Spleen (tissue), 11 donors: ENCODE measurements around the gene NIT2. TPM values are rescaled to one million over a fixed set of nuclear protein-coding genes. Genes with fewer than 3 reads are reported as not detected.
A peak's percentile ranks its signal among the peaks of the same experiment; 100 is the strongest.
"Not testable (repeated sequence)": the region's sequence is repeated elsewhere in the genome, so short reads cannot be mapped to it uniquely, and the experiment has no call there.

ENCODE experiments used
- DNase-seq: peaks from one replicate; pipeline ENCODE4 v3.0.0-alpha.2; 2020
- H3K27ac ChIP-seq, 8 donors: fragments of 200-600 bp; sonication (generic) in 7 of 8; 1 replicate in 4 of 8; 2 replicates in 4 of 8; pipeline versions ENCODE4 v1.5.0 to v1.8.0; 2016 to 2021; ENCODE audit warnings: inconsistent platforms in 4 of 8, mild to moderate bottlenecking in 4 of 8, moderate library complexity in 1 of 8
- H3K27me3 ChIP-seq, 7 donors: fragments of 200-600 bp; sonication (generic) in 6 of 7; replicated peaks in 1 of 7; 1 replicate in 4 of 7; 2 replicates in 3 of 7; pipeline versions ENCODE4 v1.5.0 to v1.8.0; 2016 to 2021; ENCODE audit warnings: inconsistent platforms in 3 of 7, mild to moderate bottlenecking in 1 of 7
- H3K36me3 ChIP-seq, 6 donors: fragments of 200-600 bp; sonication (generic) in 5 of 6; 1 replicate in 4 of 6; 2 replicates in 2 of 6; pipeline versions ENCODE4 v1.5.0 to v1.8.0; 2016 to 2021; ENCODE audit warnings: inconsistent platforms in 2 of 6
- H3K4me1 ChIP-seq, 6 donors: fragments of 200-600 bp; sonication (generic) in 5 of 6; 1 replicate in 3 of 6; 2 replicates in 3 of 6; pipeline versions ENCODE4 v1.5.0 to v1.8.0; 2016 to 2021; ENCODE audit warnings: inconsistent platforms in 3 of 6
- H3K4me3 ChIP-seq, 8 donors: fragments of 200-600 bp; sonication (generic) in 7 of 8; 1 replicate in 4 of 8; 2 replicates in 4 of 8; pipeline versions ENCODE4 v1.5.0 to v1.8.0; 2016 to 2021; ENCODE audit warnings: inconsistent platforms in 4 of 8, mild to moderate bottlenecking in 4 of 8, moderate library complexity in 2 of 8
- H3K9me3 ChIP-seq, 8 donors: fragments of 200-600 bp; sonication (generic) in 7 of 8; 1 replicate in 4 of 8; 2 replicates in 4 of 8; pipeline versions ENCODE4 v1.5.0 to v1.8.0; 2016 to 2021; ENCODE audit warnings: inconsistent platforms in 4 of 8
- CTCF ChIP-seq, 11 experiments: fragments of 200-600 bp in 7 of 11; fragments of 450-650 bp in 4 of 11; sonication (generic) in 4 of 11; IDR thresholded peaks in 8 of 11; conservative IDR thresholded peaks in 3 of 11; 1 replicate in 7 of 11; 2 replicates in 4 of 11; pipeline versions ENCODE4 v1.4.0 to v1.8.0; 2016 to 2021; ENCODE audit warnings: antibody characterized with exemption in 11 of 11, inconsistent platforms in 4 of 11, mild to moderate bottlenecking in 1 of 11
- POLR2A ChIP-seq, 3 donors: fragments of 450-650 bp; IDR thresholded peaks; one replicate each; pipeline ENCODE4 v1.5.1; 2017; ENCODE audit warnings: antibody characterized with exemption in 3 of 3, mild to moderate bottlenecking in 1 of 3
- POLR2AphosphoS5 ChIP-seq, 3 donors: sonication (generic); formaldehyde crosslinking; IDR thresholded peaks; one replicate each; pipeline ENCODE4 v1.5.1; 2017; ENCODE audit warnings: antibody characterized with exemption in 3 of 3
- WGBS, 5 donors: extraction: QIAGEN DNeasy Blood & Tissue Kit in 3 of 5; methylation state at CpG; one replicate each; pipeline versions ENCODE4 v1.1.5 to v1.1.7; 2013 to 2018; 5-methylcytosine and 5-hydroxymethylcytosine counted together
- intact Hi-C: fragments of 100-400 bp; cut with DNase I; formaldehyde crosslinking; loops from one replicate; pipeline ENCODE4 v1.15.0; 2023; ENCODE audit warnings: low total_unique reads
- polyA plus RNA-seq, 3 donors: library from polyadenylated mRNA; stranded (reverse); fragments of 200-250 nt; gene quantifications; one replicate each; pipeline ENCODE4 v1.2.1, GENCODE V29; 2013
- total RNA-seq, 7 donors: library from RNA; depleted of rRNA in 3 of 7; stranded (reverse); fragments of >200 nt in 3 of 7; fragmentation: NEBNext Ultra II Directional in 4 of 7; extraction: Animal tissue kit (Norgen Biotek cat#: 25700) in 4 of 7; gene quantifications; one replicate each; pipeline versions ENCODE4 v1.1.0 to v1.2.1, GENCODE V29; 2016 to 2021
- donor health status: healthy with polysubstance abuse.
- donor health status: DM: no; HTN: no; CAD: no; lungs with moderate emphysema.
- donor health status: DM: no; HTN: no; CAD: no.
- donor health status: Bipolar disorder and iron deficiency.
- donor health status: healthy.
- donor health status: DM: no; HTN: no; CAD: no.
- donor health status: DM: yes; HTN: yes; CAD: no.

The NIT2 gene
- total and polyA plus RNA-seq, 10 donors = 16.8 to 30.8 (median 24.7) TPM

- peak overlapping the region; percentile 54 to 95 (median 72) for H3K4me3 ChIP-seq
- no peak for DNase-seq
- 34 to 42% (median 39%) methylated on average over 14 of the region's 14 CpGs for WGBS, 5 donors
- no peaks in the 10 kb centered on the region for H3K27me3 ChIP-seq
- H3K27ac ChIP-seq = peak overlapping the region; percentile 50 to 91 (median 84)
- H3K36me3 ChIP-seq = peaks cover 0 to 4% (median under 1%) of the 10 kb centered on the region in 6 donors
- intact Hi-C loops = loop anchor here (5.0 kb wide), 1 partner anchor 72 kb away; the partner anchor contains the start of gene TBC1D23
- peaks cover 6 to 27% (median 20%) of the 10 kb centered on the region in 6 donors for H3K4me1 ChIP-seq
- no peak for TF ChIP-seq CTCF (IDR thresholded peaks at IDR 0.05 in 8 of 11, conservative IDR thresholded peaks at IDR 0.05 in 3 of 11)
- no peak for TF ChIP-seq POLR2AphosphoS5 (IDR thresholded peaks at IDR 0.05)
- TF ChIP-seq POLR2A (IDR thresholded peaks at IDR 0.05) = no peak
- no peaks in the 10 kb centered on the region for H3K9me3 ChIP-seq
Observed at GRCh38 chr3:100333970-100334487, 528 bp upstream of the NIT2 start.

DNA sequence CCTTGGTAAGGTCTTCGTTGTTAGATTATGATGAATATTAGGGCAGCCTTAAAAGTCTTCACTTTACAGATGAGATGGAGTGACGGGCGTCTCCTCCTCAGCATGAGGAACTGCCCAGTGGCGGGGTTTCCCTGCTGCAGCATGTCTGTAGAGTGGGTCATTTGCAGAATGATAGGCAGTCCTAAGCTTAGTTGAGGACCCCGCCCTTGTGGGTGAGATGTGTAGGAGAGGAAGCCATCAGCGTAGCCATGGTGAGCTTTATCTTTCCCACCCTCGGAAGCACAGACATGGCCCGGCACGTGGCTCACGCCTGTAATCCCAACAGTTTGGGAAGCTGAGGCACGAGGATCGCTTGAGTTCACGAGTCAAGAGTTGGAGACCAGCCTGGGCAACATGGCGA, 877 bp downstream of the NIT2 start:
- intact Hi-C loops = no loop called here
- DNase-seq = peak; percentile 83
- Histone ChIP-seq H3K4me1 (peaks cover 6 to 27% (median 20%) of the 10 kb centered on the region in 6 donors), H3K36me3 (peaks cover 0 to 18% (median 13%) of the 10 kb centered on the region in 6 donors), H3K27me3 (no peaks in the 10 kb centered on the region), H3K9me3 (no peaks in the 10 kb centered on the region), H3K4me3 (peak overlapping the region in 7 of 8 donors; percentile 60 to 95 (median 74)), H3K27ac (peak overlapping the region in 6 of 8 donors; percentile 69 to 91 (median 84))
- TF ChIP-seq POLR2AphosphoS5 (IDR thresholded peaks at IDR 0.05) (no peak), POLR2A (IDR thresholded peaks at IDR 0.05) (no peak), CTCF (IDR thresholded peaks at IDR 0.05 in 8 of 11, conservative IDR thresholded peaks at IDR 0.05 in 3 of 11) (no peak)
- 56 to 67% (median 65%) methylated on average over 14 of the region's 14 CpGs for whole genome bisulfite sequencing, 5 donors

DNA sequence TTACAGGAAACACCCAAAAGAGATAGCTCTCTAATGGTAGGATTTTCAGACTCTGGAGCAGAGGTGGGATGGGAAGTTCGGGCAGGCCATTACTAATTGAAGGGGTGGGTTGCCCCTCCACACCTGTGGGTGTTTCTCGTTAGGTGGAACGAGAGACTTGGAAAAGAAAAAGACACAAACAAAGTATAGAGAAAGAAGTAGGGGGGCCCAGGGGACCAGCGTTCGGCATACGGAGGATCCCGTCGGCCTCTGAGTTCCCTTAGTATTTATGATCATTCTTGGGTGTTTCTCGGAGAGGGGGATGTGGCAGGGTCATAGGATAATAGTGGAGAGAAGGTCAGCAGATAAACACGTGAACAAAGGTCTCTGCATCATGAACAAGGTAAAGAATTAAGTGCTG, 1.7 kb downstream of the NIT2 start:
- intact Hi-C loops, H3K27me3 ChIP-seq, DNase-seq, H3K9me3 ChIP-seq, H3K4me3 ChIP-seq: not testable (repeated sequence)
- Histone ChIP-seq H3K36me3 (peaks cover 0 to 26% (median 20%) of the 10 kb centered on the region in 6 donors), H3K27ac (peak overlapping the region in 1 of 8 donors; percentile 91), H3K4me1 (peaks cover 6 to 27% (median 20%) of the 10 kb centered on the region in 6 donors)
- WGBS, 5 donors = 90 to 98% (median 94%) methylated on average over 9 to 10 of the region's 10 CpGs

- H3K9me3 ChIP-seq = peaks cover 0 to 8% (median 4%) of the 10 kb centered on the region in 8 donors
- peaks cover 0 to 50% (median 38%) of the 10 kb centered on the region in 6 donors for H3K36me3 ChIP-seq
- H3K27me3 ChIP-seq = no peaks in the 10 kb centered on the region
- no peak for DNase-seq
- no peak overlapping the region for H3K27ac ChIP-seq
- no peak for TF ChIP-seq POLR2A (IDR thresholded peaks at IDR 0.05)
- TF ChIP-seq CTCF (IDR thresholded peaks at IDR 0.05 in 8 of 11, conservative IDR thresholded peaks at IDR 0.05 in 3 of 11) = no peak
- no peak for TF ChIP-seq POLR2AphosphoS5 (IDR thresholded peaks at IDR 0.05)
- peaks cover 6 to 20% (median 15%) of the 10 kb centered on the region in 6 donors for H3K4me1 ChIP-seq
- 78 to 95% (median 94%) methylated on average over 10 of the region's 10 CpGs for WGBS, 5 donors
- no peak overlapping the region for H3K4me3 ChIP-seq
- intact Hi-C loops = no loop called here
Observed at GRCh38 chr3:100338911-100339310, 4.4 kb downstream of the NIT2 start.
